Mesothelial cell of epicardium (in vitro differentiated cells): ENCODE data around the gene DOK6. TPM values are rescaled to one million over a fixed set of nuclear protein-coding genes. Genes with fewer than 3 reads are reported as not detected.

ENCODE experiments used
- DNase-seq, 2 experiments: peaks; one replicate each; pipeline ENCODE4 v3.0.0; 2021; ENCODE audit warnings: low spot score in 2 of 2; ENCODE audit not compliant: unreplicated experiment in 2 of 2
- H3K27ac Mint-ChIP-seq: 2 replicates; pipeline ENCODE4 v1.8.0; 2021; ENCODE audit warnings: mixed read lengths
- H3K27me3 Mint-ChIP-seq: 2 replicates; pipeline ENCODE4 v1.8.0; 2021; ENCODE audit warnings: low read depth, mixed read lengths
- H3K36me3 Mint-ChIP-seq: 2 replicates; pipeline ENCODE4 v1.8.0; 2021; ENCODE audit warnings: mixed read lengths
- H3K4me1 Mint-ChIP-seq: 2 replicates; pipeline ENCODE4 v1.8.0; 2021; ENCODE audit warnings: mixed read lengths
- H3K4me3 Mint-ChIP-seq: 2 replicates; pipeline ENCODE4 v1.8.0; 2021; ENCODE audit warnings: mild to moderate bottlenecking, moderate library complexity, mixed read lengths
- H3K9me3 Mint-ChIP-seq: 2 replicates; pipeline ENCODE4 v1.8.0; 2021; ENCODE audit warnings: mixed read lengths
- CTCF ChIP-seq: fragments of 200-600 bp; sonication (generic); IDR thresholded peaks from one replicate; pipeline ENCODE4 v1.5.0; 2021; ENCODE audit warnings: antibody characterized with exemption; ENCODE audit not compliant: unreplicated experiment
- total RNA-seq: library from RNA; stranded (reverse); gene quantifications from 3 replicates; pipeline ENCODE4 v1.2.1, GENCODE V29; 2021

DOK6 gene
- total RNA-seq, 1 donor from 2014 or later, result 4.9 TPM

GRCh38 chr18:69365658-69366057 lies 35.0 kb upstream of the DOK6 start:
- no peaks in the 10 kb centered on the region for H3K27me3 Mint-ChIP-seq
- no peak overlapping the region for H3K4me3 Mint-ChIP-seq
- DNase-seq, result no peak
- H3K4me1 Mint-ChIP-seq, result peaks cover 7% of the 10 kb centered on the region
- no peak for TF ChIP-seq CTCF
- no peaks in the 10 kb centered on the region for H3K36me3 Mint-ChIP-seq
- H3K27ac Mint-ChIP-seq, result no peak overlapping the region
- H3K9me3 Mint-ChIP-seq, result no peaks in the 10 kb centered on the region

GRCh38 chr18:69367104-69367503 lies 33.6 kb upstream of the DOK6 start:
- Mint-ChIP-seq H3K9me3 (no peaks in the 10 kb centered on the region), H3K27me3 (peaks cover 8% of the 10 kb centered on the region), H3K4me1 (peaks cover 9% of the 10 kb centered on the region), H3K36me3 (no peaks in the 10 kb centered on the region), H3K4me3 (no peak overlapping the region), H3K27ac (no peak overlapping the region)
- TF ChIP-seq CTCF, result no peak
- no peak for DNase-seq

GRCh38 chr18:69371729-69372128 lies 29.0 kb upstream of the DOK6 start:
- Mint-ChIP-seq H3K4me3 (no peak overlapping the region), H3K9me3 (no peaks in the 10 kb centered on the region), H3K27me3 (peaks cover 9% of the 10 kb centered on the region), H3K36me3 (no peaks in the 10 kb centered on the region), H3K4me1 (peaks cover 9% of the 10 kb centered on the region), H3K27ac (no peak overlapping the region)
- no peak for DNase-seq
- TF ChIP-seq CTCF, result no peak

GRCh38 chr18:69380324-69380723 lies 20.4 kb upstream of the DOK6 start:
- Mint-ChIP-seq H3K4me1 (no peaks in the 10 kb centered on the region), H3K36me3 (no peaks in the 10 kb centered on the region), H3K27ac (no peak overlapping the region), H3K9me3 (peaks cover 4% of the 10 kb centered on the region), H3K27me3 (peaks cover 14% of the 10 kb centered on the region), H3K4me3 (no peak overlapping the region)
- no peak for DNase-seq
- no peak for TF ChIP-seq CTCF

- peaks cover 4% of the 10 kb centered on the region for H3K9me3 Mint-ChIP-seq
- TF ChIP-seq CTCF, result no peak
- DNase-seq, result no peak
Measured at GRCh38 chr18:69383186-69383585, 17.5 kb upstream of the DOK6 start.

GRCh38 chr18:69387186-69387585 lies 13.5 kb upstream of the DOK6 start:
- no peak for DNase-seq
- TF ChIP-seq CTCF, result no peak
- Mint-ChIP-seq H3K4me3 (no peak overlapping the region), H3K36me3 (no peaks in the 10 kb centered on the region), H3K27me3 (peaks cover 3% of the 10 kb centered on the region), H3K9me3 (no peaks in the 10 kb centered on the region), H3K27ac (no peak overlapping the region), H3K4me1 (no peaks in the 10 kb centered on the region)

More at GRCh38 chr18:69383186-69383585, 17.5 kb upstream of the DOK6 start:
- H3K27me3 Mint-ChIP-seq, result peaks cover 10% of the 10 kb centered on the region
- H3K4me3 Mint-ChIP-seq, result no peak overlapping the region
- H3K27ac Mint-ChIP-seq, result no peak overlapping the region
- H3K4me1 Mint-ChIP-seq, result no peaks in the 10 kb centered on the region
- H3K36me3 Mint-ChIP-seq, result no peaks in the 10 kb centered on the region
